Measurements from ENCODE around the gene STPG4. TPM values are rescaled to one million over a fixed set of nuclear protein-coding genes. Genes with fewer than 3 reads are reported as not detected.

STPG4 gene
- total RNA-seq, 1 experiment from 2014 or later: 0.10 TPM

DNA sequence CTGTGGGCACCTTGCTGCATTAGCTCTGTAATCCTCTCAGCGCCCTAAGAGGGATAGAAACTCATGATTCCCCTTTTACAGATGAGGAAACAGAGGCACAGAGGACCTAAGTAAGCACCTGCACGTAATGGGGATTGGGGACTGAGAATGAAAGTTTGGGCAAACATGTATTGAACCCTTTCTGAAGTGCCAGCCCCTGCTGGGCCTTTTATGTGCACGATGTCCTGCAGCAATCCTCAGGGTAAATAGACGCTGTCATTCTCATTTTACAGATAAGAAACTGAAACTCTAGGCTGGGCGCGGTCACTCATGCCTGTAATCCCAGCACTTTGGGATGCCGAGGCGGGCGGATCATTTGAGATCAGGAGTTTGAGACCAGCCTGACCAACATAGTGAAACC is 117.4 kb downstream of the STPG4 start:
- DNase-seq (ENCODE audit: low read depth): no peak

Other genes starting within 250 kb of the STPG4 start
- gene MCFD2, start 239.5 kb downstream of the STPG4 start, total RNA-seq (2014; rRNA removed; shearing (Covaris generic)): 276 and 350 TPM in 2 replicates
- gene TTC7A, start 214.1 kb downstream of the STPG4 start, total RNA-seq (2014; rRNA removed; shearing (Covaris generic)): 11.2 and 12.1 TPM in 2 replicates
- 702 and 730 TPM in 2 replicates for gene CALM2, start 21.2 kb upstream of the STPG4 start, total RNA-seq (2014; rRNA removed; shearing (Covaris generic))
- gene EPCAM, start 214.0 kb upstream of the STPG4 start, total RNA-seq (2014; rRNA removed; shearing (Covaris generic)): not detected in 2 replicates
- gene MSH2, start 247.8 kb upstream of the STPG4 start, total RNA-seq (2014; rRNA removed; shearing (Covaris generic)): 52.3 and 53.8 TPM in 2 replicates